ENCODE measurements around the gene S100A1. TPM values are rescaled to one million over a fixed set of nuclear protein-coding genes. Genes with fewer than 3 reads are reported as not detected.
"Not testable (repeated sequence)": the region's sequence is repeated elsewhere in the genome, so short reads cannot be mapped to it uniquely, and the experiment has no call there.

The S100A1 gene
- 3.6 and 4.4 TPM in 2 replicates for total RNA-seq (2014; rRNA removed; shearing (Covaris generic))

- Histone ChIP-seq H3K27me3 (no peaks in the 10 kb centered on the region), H3K4me3 (peak within 1 kb of the TSS; percentile 64), H3K36me3 (0 out of 2 replicates have a peak, but pooled peaks cover 7% of the 10 kb centered on the region), H3K9me3 (replicated peaks) (no peaks in the 10 kb centered on the region), H3K27ac (peak within 1 kb of the TSS; percentile 60), H3K4me1 (peaks cover 10% of the 10 kb centered on the region)
- peak; percentile 37 to 47 for DNase-seq
Observed at GRCh38 chr1:153627715-153628626, at the start of gene S100A1. TSS of gene S100A1 (plus strand) at chr1:153628434. CDS start at chr1:153630522, 2,088 bp downstream.

- Histone ChIP-seq H3K36me3 (no peaks in the 10 kb centered on the region), H3K27ac (no peak overlapping the region), H3K4me1 (peaks cover 13% of the 10 kb centered on the region), H3K9me3 (replicated peaks) (no peaks in the 10 kb centered on the region), H3K27me3 (no peaks in the 10 kb centered on the region), H3K4me3 (no peak overlapping the region)
- DNase-seq = no peak
Observed at GRCh38 chr1:153578490-153578889, 49.7 kb upstream of the S100A1 start.

- peaks cover 13% of the 10 kb centered on the region for H3K4me1 ChIP-seq
- no peaks in the 10 kb centered on the region for H3K36me3 ChIP-seq
- no peak overlapping the region for H3K4me3 ChIP-seq
- H3K27ac ChIP-seq = no peak overlapping the region
- no peaks in the 10 kb centered on the region for H3K9me3 ChIP-seq (replicated peaks)
- DNase-seq = no peak
- no peaks in the 10 kb centered on the region for H3K27me3 ChIP-seq
Observed at GRCh38 chr1:153578936-153579335, 49.3 kb upstream of the S100A1 start.

- H3K4me3 ChIP-seq; H3K4me1 ChIP-seq; H3K27ac ChIP-seq; H3K9me3 ChIP-seq (replicated peaks); H3K36me3 ChIP-seq; H3K27me3 ChIP-seq; DNase-seq: not testable (repeated sequence)
Observed at GRCh38 chr1:153582836-153583235, 45.4 kb upstream of the S100A1 start.

- not testable (repeated sequence) for DNase-seq; H3K9me3 ChIP-seq (replicated peaks); H3K27me3 ChIP-seq; H3K4me3 ChIP-seq; H3K4me1 ChIP-seq; H3K27ac ChIP-seq; H3K36me3 ChIP-seq
Observed at GRCh38 chr1:153583514-153583913, 44.7 kb upstream of the S100A1 start.

- Histone ChIP-seq H3K4me1 (peaks cover 6% of the 10 kb centered on the region), H3K36me3 (no peaks in the 10 kb centered on the region), H3K4me3 (no peak overlapping the region), H3K9me3 (replicated peaks) (no peaks in the 10 kb centered on the region), H3K27me3 (no peaks in the 10 kb centered on the region), H3K27ac (no peak overlapping the region)
- no peak for DNase-seq
Observed at GRCh38 chr1:153583976-153584375, 44.3 kb upstream of the S100A1 start.

- H3K4me1 ChIP-seq = peaks cover 6% of the 10 kb centered on the region
- no peak overlapping the region for H3K27ac ChIP-seq
- H3K36me3 ChIP-seq = no peaks in the 10 kb centered on the region
- H3K9me3 ChIP-seq (replicated peaks) = no peaks in the 10 kb centered on the region
- no peak overlapping the region for H3K4me3 ChIP-seq
- no peaks in the 10 kb centered on the region for H3K27me3 ChIP-seq
- DNase-seq = no peak
Observed at GRCh38 chr1:153585006-153585405, 43.2 kb upstream of the S100A1 start.

- Histone ChIP-seq H3K36me3 (no peaks in the 10 kb centered on the region), H3K9me3 (replicated peaks) (no peaks in the 10 kb centered on the region), H3K27ac (no peak overlapping the region), H3K27me3 (no peaks in the 10 kb centered on the region), H3K4me3 (no peak overlapping the region), H3K4me1 (peaks cover 5% of the 10 kb centered on the region)
- DNase-seq = no peak
Observed at GRCh38 chr1:153586347-153586746, 41.9 kb upstream of the S100A1 start.

- H3K27me3 ChIP-seq = no peaks in the 10 kb centered on the region
- no peak for DNase-seq
- no peaks in the 10 kb centered on the region for H3K4me1 ChIP-seq
- no peaks in the 10 kb centered on the region for H3K36me3 ChIP-seq
- no peak overlapping the region for H3K4me3 ChIP-seq
- H3K9me3 ChIP-seq (replicated peaks) = no peaks in the 10 kb centered on the region
- no peak overlapping the region for H3K27ac ChIP-seq
Observed at GRCh38 chr1:153587314-153587713, 40.9 kb upstream of the S100A1 start.

GRCh38 chr1:153588033-153588432 lies 40.2 kb upstream of the S100A1 start:
- H3K4me3 ChIP-seq; H3K36me3 ChIP-seq; H3K4me1 ChIP-seq; H3K27me3 ChIP-seq; DNase-seq; H3K27ac ChIP-seq; H3K9me3 ChIP-seq (replicated peaks): not testable (repeated sequence)

GRCh38 chr1:153588482-153588881 lies 39.8 kb upstream of the S100A1 start:
- no peak overlapping the region for H3K27ac ChIP-seq
- no peaks in the 10 kb centered on the region for H3K36me3 ChIP-seq
- H3K27me3 ChIP-seq = no peaks in the 10 kb centered on the region
- no peak overlapping the region for H3K4me3 ChIP-seq
- H3K4me1 ChIP-seq = no peaks in the 10 kb centered on the region; the same call in 1 of the 2 replicates
- H3K9me3 ChIP-seq (replicated peaks) = no peaks in the 10 kb centered on the region
- no peak for DNase-seq

- H3K4me1 ChIP-seq = peaks cover 3% of the 10 kb centered on the region
- H3K27ac ChIP-seq = no peak overlapping the region
- no peaks in the 10 kb centered on the region for H3K9me3 ChIP-seq (replicated peaks)
- no peak for DNase-seq
- H3K4me3 ChIP-seq = no peak overlapping the region
- no peaks in the 10 kb centered on the region for H3K36me3 ChIP-seq
- H3K27me3 ChIP-seq = no peaks in the 10 kb centered on the region
Observed at GRCh38 chr1:153592748-153593147, 35.5 kb upstream of the S100A1 start.

- no peaks in the 10 kb centered on the region for H3K9me3 ChIP-seq (replicated peaks)
- no peak for DNase-seq
- no peaks in the 10 kb centered on the region for H3K27me3 ChIP-seq
- H3K4me1 ChIP-seq = peaks cover 21% of the 10 kb centered on the region
- H3K36me3 ChIP-seq = no peaks in the 10 kb centered on the region
- no peak overlapping the region for H3K4me3 ChIP-seq
- no peak overlapping the region for H3K27ac ChIP-seq
Observed at GRCh38 chr1:153597206-153597605, 31.0 kb upstream of the S100A1 start.

- peak; percentile 89 to 95 for DNase-seq
- no peaks in the 10 kb centered on the region for H3K36me3 ChIP-seq
- H3K27ac ChIP-seq = peak overlapping the region; percentile 84
- H3K27me3 ChIP-seq = no peaks in the 10 kb centered on the region
- H3K4me3 ChIP-seq = no peak overlapping the region
- no peaks in the 10 kb centered on the region for H3K9me3 ChIP-seq (replicated peaks)
- H3K4me1 ChIP-seq = peaks cover 21% of the 10 kb centered on the region
Observed at GRCh38 chr1:153598309-153599172, 29.7 kb upstream of the S100A1 start.

GRCh38 chr1:153599847-153600246 lies 28.4 kb upstream of the S100A1 start:
- no peak for DNase-seq
- Histone ChIP-seq H3K4me3 (no peak overlapping the region), H3K27me3 (no peaks in the 10 kb centered on the region), H3K27ac (peak overlapping the region; percentile 84), H3K36me3 (no peaks in the 10 kb centered on the region), H3K4me1 (peaks cover 18% of the 10 kb centered on the region), H3K9me3 (replicated peaks) (no peaks in the 10 kb centered on the region)

Measured in SJCRH30 (cell line).